Activated T-helper 1 cell treated with anti-CD3 and anti-CD28 coated beads, Interleukin-12 subunit alpha, Interleukin-12 subunit beta, Interleukin-2, Interleukin-4 antibody, amounts not matched to agents 30 ng/mL and 10 ng/mL and 1 ng/mL, durations not matched to agents 14 hours and 24 hours and 36 hours (primary cell): ENCODE data around the gene ZC3H12D. TPM values are rescaled to one million over a fixed set of nuclear protein-coding genes. Genes with fewer than 3 reads are reported as not detected.
A peak's percentile ranks its signal among the peaks of the same experiment; 100 is the strongest.

Source experiments
- DNase-seq: peaks from one replicate; pipeline ENCODE4 v3.0.0; 2021; ENCODE audit warnings: low spot score
- H3K27ac Mint-ChIP-seq: one replicate; pipeline ENCODE4 v1.8.0; 2021; ENCODE audit warnings: mild to moderate bottlenecking, mixed read lengths
- H3K27me3 Mint-ChIP-seq: one replicate; pipeline ENCODE4 v1.8.0; 2022; ENCODE audit warnings: mild to moderate bottlenecking, moderate library complexity, mixed read lengths; ENCODE audit not compliant: insufficient read depth
- H3K36me3 Mint-ChIP-seq: one replicate; pipeline ENCODE4 v1.8.0; 2021; ENCODE audit warnings: low read depth, mixed read lengths
- H3K4me1 Mint-ChIP-seq: one replicate; pipeline ENCODE4 v1.8.0; 2021; ENCODE audit warnings: low read depth, mixed read lengths
- H3K4me3 Mint-ChIP-seq: one replicate; pipeline ENCODE4 v1.8.0; 2021; ENCODE audit warnings: mild to moderate bottlenecking, moderate library complexity, mixed read lengths
- H3K9me3 Mint-ChIP-seq: one replicate; pipeline ENCODE4 v1.8.0; 2021; ENCODE audit warnings: mixed read lengths
- intact Hi-C: fragments of 100-400 bp; cut with micrococcal nuclease; formaldehyde crosslinking; loops from one replicate; pipeline ENCODE4 v1.15.1; 2024
- total RNA-seq: library from RNA; stranded (reverse); gene quantifications from 2 replicates; pipeline ENCODE4 v1.2.3, GENCODE V29; 2022

The ZC3H12D gene
- total RNA-seq, 1 donor from 2014 or later = 96.7 TPM

- Mint-ChIP-seq H3K27me3 (no peaks in the 10 kb centered on the region), H3K4me3 (peak overlapping the region; percentile 92), H3K9me3 (no peaks in the 10 kb centered on the region), H3K4me1 (peaks cover 72% of the 10 kb centered on the region), H3K27ac (peak overlapping the region; percentile 99), H3K36me3 (peaks cover 49% of the 10 kb centered on the region)
- DNase-seq = peak; percentile 27
- intact Hi-C loops = no loop called here
These were observed 4.1 kb downstream of the ZC3H12D start for GRCh38 chr6:149480502-149481280.

GRCh38 chr6:149478631-149479314 lies 6.0 kb downstream of the ZC3H12D start:
- Mint-ChIP-seq H3K27ac (peak overlapping the region; percentile 40), H3K27me3 (no peaks in the 10 kb centered on the region), H3K36me3 (peaks cover 47% of the 10 kb centered on the region), H3K4me1 (peaks cover 61% of the 10 kb centered on the region), H3K9me3 (no peaks in the 10 kb centered on the region), H3K4me3 (peak overlapping the region; percentile 92)
- no peak for DNase-seq
- intact Hi-C loops = no loop called here

- H3K27me3 Mint-ChIP-seq = no peaks in the 10 kb centered on the region
- intact Hi-C loops = no loop called here
- no peak overlapping the region for H3K4me3 Mint-ChIP-seq
- peaks cover 52% of the 10 kb centered on the region for H3K36me3 Mint-ChIP-seq
- peak overlapping the region; percentile 1 for H3K27ac Mint-ChIP-seq
- H3K9me3 Mint-ChIP-seq = no peaks in the 10 kb centered on the region
- DNase-seq = no peak
- peaks cover 60% of the 10 kb centered on the region for H3K4me1 Mint-ChIP-seq
These were observed 7.3 kb downstream of the ZC3H12D start for GRCh38 chr6:149477544-149477943.

GRCh38 chr6:149476789-149477455 lies 7.9 kb downstream of the ZC3H12D start:
- no peak for DNase-seq
- no peaks in the 10 kb centered on the region for H3K27me3 Mint-ChIP-seq
- H3K4me1 Mint-ChIP-seq = peaks cover 60% of the 10 kb centered on the region
- H3K4me3 Mint-ChIP-seq = no peak overlapping the region
- H3K36me3 Mint-ChIP-seq = peaks cover 52% of the 10 kb centered on the region
- intact Hi-C loops = no loop called here
- H3K9me3 Mint-ChIP-seq = no peaks in the 10 kb centered on the region
- peak overlapping the region; percentile 1 for H3K27ac Mint-ChIP-seq

- H3K36me3 Mint-ChIP-seq = peaks cover 45% of the 10 kb centered on the region
- no peak for DNase-seq
- no peak overlapping the region for H3K4me3 Mint-ChIP-seq
- no peaks in the 10 kb centered on the region for H3K9me3 Mint-ChIP-seq
- no peaks in the 10 kb centered on the region for H3K27me3 Mint-ChIP-seq
- peaks cover 44% of the 10 kb centered on the region for H3K4me1 Mint-ChIP-seq
- intact Hi-C loops = no loop called here
- H3K27ac Mint-ChIP-seq = no peak overlapping the region
These were observed 10.5 kb downstream of the ZC3H12D start for GRCh38 chr6:149474108-149474935.

- H3K36me3 Mint-ChIP-seq = peaks cover 37% of the 10 kb centered on the region
- H3K27ac Mint-ChIP-seq = peak overlapping the region; percentile 34
- H3K27me3 Mint-ChIP-seq = no peaks in the 10 kb centered on the region
- DNase-seq = no peak
- no peaks in the 10 kb centered on the region for H3K9me3 Mint-ChIP-seq
- intact Hi-C loops = no loop called here
- no peak overlapping the region for H3K4me3 Mint-ChIP-seq
- H3K4me1 Mint-ChIP-seq = peaks cover 41% of the 10 kb centered on the region
These were observed 11.4 kb downstream of the ZC3H12D start for GRCh38 chr6:149473080-149474052.

GRCh38 chr6:149472241-149472640 lies 12.6 kb downstream of the ZC3H12D start:
- Mint-ChIP-seq H3K36me3 (peaks cover 38% of the 10 kb centered on the region), H3K4me1 (peaks cover 39% of the 10 kb centered on the region)
- intact Hi-C loops = no loop called here

GRCh38 chr6:149471801-149472200 lies 13.0 kb downstream of the ZC3H12D start:
- Mint-ChIP-seq H3K9me3 (no peaks in the 10 kb centered on the region), H3K36me3 (peaks cover 36% of the 10 kb centered on the region), H3K4me3 (no peak overlapping the region), H3K27me3 (no peaks in the 10 kb centered on the region), H3K27ac (peak overlapping the region; percentile 58), H3K4me1 (peaks cover 34% of the 10 kb centered on the region)
- intact Hi-C loops = no loop called here
- DNase-seq = no peak

More at GRCh38 chr6:149472241-149472640, 12.6 kb downstream of the ZC3H12D start:
- DNase-seq = no peak
- H3K9me3 Mint-ChIP-seq = no peaks in the 10 kb centered on the region
- H3K4me3 Mint-ChIP-seq = no peak overlapping the region
- no peaks in the 10 kb centered on the region for H3K27me3 Mint-ChIP-seq
- H3K27ac Mint-ChIP-seq = peak overlapping the region; percentile 58

- Mint-ChIP-seq H3K4me1 (peaks cover 33% of the 10 kb centered on the region), H3K4me3 (no peak overlapping the region), H3K27me3 (no peaks in the 10 kb centered on the region), H3K9me3 (no peaks in the 10 kb centered on the region), H3K36me3 (peaks cover 35% of the 10 kb centered on the region), H3K27ac (no peak overlapping the region)
- intact Hi-C loops = no loop called here
- no peak for DNase-seq
These were observed 13.9 kb downstream of the ZC3H12D start for GRCh38 chr6:149470948-149471347.

GRCh38 chr6:149468179-149468578 lies 16.6 kb downstream of the ZC3H12D start:
- Mint-ChIP-seq H3K36me3 (peaks cover 42% of the 10 kb centered on the region), H3K4me1 (peaks cover 42% of the 10 kb centered on the region), H3K9me3 (no peaks in the 10 kb centered on the region), H3K27me3 (no peaks in the 10 kb centered on the region), H3K27ac (peak overlapping the region; percentile 57), H3K4me3 (no peak overlapping the region)
- DNase-seq = no peak
- intact Hi-C loops = no loop called here

GRCh38 chr6:149467265-149467664 lies 17.5 kb downstream of the ZC3H12D start:
- Mint-ChIP-seq H3K27ac (no peak overlapping the region), H3K4me1 (peaks cover 33% of the 10 kb centered on the region), H3K9me3 (no peaks in the 10 kb centered on the region), H3K27me3 (no peaks in the 10 kb centered on the region), H3K36me3 (peaks cover 42% of the 10 kb centered on the region), H3K4me3 (no peak overlapping the region)
- intact Hi-C loops = no loop called here
- no peak for DNase-seq
